CD4-positive, alpha-beta T cell treated with Interleukin-21 for 1 hour (primary cell): ENCODE results near the gene SKI.

Experiments used
- DNase-seq: peaks from one replicate; pipeline ENCODE4 v3.0.0-alpha.2; 2020

SKI gene

GRCh38 chr1:2358072-2358471 is 130.0 kb downstream of the SKI start:
- no peak for DNase-seq

GRCh38 chr1:2358651-2359640 is 130.8 kb downstream of the SKI start:
- DNase-seq, result no peak
